T-helper 2 cell treated with Interferon-gamma antibody and Interleukin-4, amounts not matched to agents 5 μg/mL and 100 μg/mL, for 36 hours (primary cell): ENCODE results near the gene CA11.
"Not testable (repeated sequence)": the region's sequence is repeated elsewhere in the genome, so short reads cannot be mapped to it uniquely, and the experiment has no call there.

Experiments used
- DNase-seq: peaks from one replicate; pipeline ENCODE4 v3.0.0; 2021; ENCODE audit warnings: low spot score
- H3K27ac Mint-ChIP-seq: one replicate; pipeline ENCODE4 v1.8.0; 2021; ENCODE audit warnings: mild to moderate bottlenecking, mixed read lengths
- H3K27me3 Mint-ChIP-seq: one replicate; pipeline ENCODE4 v1.8.0; 2021; ENCODE audit warnings: low read depth, mixed read lengths
- H3K36me3 Mint-ChIP-seq: one replicate; pipeline ENCODE4 v1.8.0; 2021; ENCODE audit warnings: low read depth, mixed read lengths
- H3K4me1 Mint-ChIP-seq: one replicate; pipeline ENCODE4 v1.8.0; 2021; ENCODE audit warnings: low read depth, mixed read lengths
- H3K4me3 Mint-ChIP-seq: one replicate; pipeline ENCODE4 v1.8.0; 2022; ENCODE audit warnings: mild to moderate bottlenecking, moderate library complexity, mixed read lengths
- H3K9me3 Mint-ChIP-seq: one replicate; pipeline ENCODE4 v1.8.0; 2021; ENCODE audit warnings: mixed read lengths

CA11 gene

GRCh38 chr19:48646001-48646721 is at the start of gene CA11:
CA11 (minus strand) TSS chr19:48646187; CDS start chr19:48645632, 555 bp downstream.
- no peaks in the 10 kb centered on the region for H3K9me3 Mint-ChIP-seq
- peaks cover 3% of the 10 kb centered on the region for H3K27me3 Mint-ChIP-seq
- peak; percentile 85 for DNase-seq
- H3K36me3 Mint-ChIP-seq = no peaks in the 10 kb centered on the region
- peak within 1 kb of the TSS; percentile 84 for H3K27ac Mint-ChIP-seq
- H3K4me1 Mint-ChIP-seq = peaks cover 35% of the 10 kb centered on the region
- peak within 1 kb of the TSS; percentile 80 for H3K4me3 Mint-ChIP-seq

- H3K36me3 Mint-ChIP-seq, H3K27ac Mint-ChIP-seq, H3K4me1 Mint-ChIP-seq, H3K9me3 Mint-ChIP-seq, DNase-seq, H3K4me3 Mint-ChIP-seq: not testable (repeated sequence)
- H3K27me3 Mint-ChIP-seq = peaks cover 15% of the 10 kb centered on the region
Measured at GRCh38 chr19:48693629-48694028, 47.6 kb upstream of the CA11 start.

- no peak for DNase-seq
- H3K4me1 Mint-ChIP-seq = no peaks in the 10 kb centered on the region
- H3K4me3 Mint-ChIP-seq = no peak overlapping the region
Measured at GRCh38 chr19:48689449-48689848, 43.5 kb upstream of the CA11 start.

GRCh38 chr19:48687776-48688175 is 41.8 kb upstream of the CA11 start:
- H3K27ac Mint-ChIP-seq = no peak overlapping the region
- H3K4me1 Mint-ChIP-seq = no peaks in the 10 kb centered on the region
- no peak overlapping the region for H3K4me3 Mint-ChIP-seq
- DNase-seq = no peak
- no peaks in the 10 kb centered on the region for H3K36me3 Mint-ChIP-seq
- H3K27me3 Mint-ChIP-seq = no peaks in the 10 kb centered on the region
- H3K9me3 Mint-ChIP-seq = no peaks in the 10 kb centered on the region

More at GRCh38 chr19:48689449-48689848, 43.5 kb upstream of the CA11 start:
- H3K9me3 Mint-ChIP-seq = no peaks in the 10 kb centered on the region
- no peaks in the 10 kb centered on the region for H3K36me3 Mint-ChIP-seq
- no peaks in the 10 kb centered on the region for H3K27me3 Mint-ChIP-seq
- no peak overlapping the region for H3K27ac Mint-ChIP-seq

GRCh38 chr19:48686637-48687036 is 40.6 kb upstream of the CA11 start:
- H3K9me3 Mint-ChIP-seq, H3K4me3 Mint-ChIP-seq, H3K36me3 Mint-ChIP-seq, H3K4me1 Mint-ChIP-seq, DNase-seq, H3K27ac Mint-ChIP-seq, H3K27me3 Mint-ChIP-seq: not testable (repeated sequence)

- Mint-ChIP-seq H3K27me3 (no peaks in the 10 kb centered on the region), H3K9me3 (no peaks in the 10 kb centered on the region), H3K27ac (no peak overlapping the region), H3K4me3 (no peak overlapping the region), H3K4me1 (no peaks in the 10 kb centered on the region), H3K36me3 (no peaks in the 10 kb centered on the region)
- DNase-seq = no peak
Measured at GRCh38 chr19:48686088-48686487, 40.1 kb upstream of the CA11 start.

GRCh38 chr19:48685583-48685982 is 39.6 kb upstream of the CA11 start:
- no peak for DNase-seq
- Mint-ChIP-seq H3K4me1 (no peaks in the 10 kb centered on the region), H3K27ac (no peak overlapping the region), H3K27me3 (no peaks in the 10 kb centered on the region), H3K4me3 (no peak overlapping the region), H3K36me3 (no peaks in the 10 kb centered on the region), H3K9me3 (no peaks in the 10 kb centered on the region)

GRCh38 chr19:48683349-48683748 is 37.4 kb upstream of the CA11 start:
- Mint-ChIP-seq H3K4me3 (no peak overlapping the region), H3K27me3 (no peaks in the 10 kb centered on the region), H3K27ac (no peak overlapping the region), H3K36me3 (no peaks in the 10 kb centered on the region), H3K4me1 (no peaks in the 10 kb centered on the region), H3K9me3 (no peaks in the 10 kb centered on the region)
- DNase-seq = no peak

- Mint-ChIP-seq H3K27ac (no peak overlapping the region), H3K4me1 (no peaks in the 10 kb centered on the region), H3K9me3 (no peaks in the 10 kb centered on the region), H3K27me3 (no peaks in the 10 kb centered on the region), H3K36me3 (no peaks in the 10 kb centered on the region), H3K4me3 (no peak overlapping the region)
- no peak for DNase-seq
Measured at GRCh38 chr19:48681127-48681470, 35.1 kb upstream of the CA11 start.

- Mint-ChIP-seq H3K4me3 (no peak overlapping the region), H3K4me1 (no peaks in the 10 kb centered on the region), H3K27me3 (no peaks in the 10 kb centered on the region), H3K36me3 (no peaks in the 10 kb centered on the region), H3K9me3 (no peaks in the 10 kb centered on the region), H3K27ac (no peak overlapping the region)
- DNase-seq = no peak
Measured at GRCh38 chr19:48680436-48681126, 34.6 kb upstream of the CA11 start.

GRCh38 chr19:48680006-48680405 is 34.0 kb upstream of the CA11 start:
- H3K4me1 Mint-ChIP-seq, H3K9me3 Mint-ChIP-seq, H3K27me3 Mint-ChIP-seq, H3K36me3 Mint-ChIP-seq, DNase-seq, H3K4me3 Mint-ChIP-seq, H3K27ac Mint-ChIP-seq: not testable (repeated sequence)

- Mint-ChIP-seq H3K4me3 (no peak overlapping the region), H3K27ac (no peak overlapping the region), H3K4me1 (peaks cover 1% of the 10 kb centered on the region), H3K36me3 (no peaks in the 10 kb centered on the region), H3K27me3 (no peaks in the 10 kb centered on the region), H3K9me3 (no peaks in the 10 kb centered on the region)
- DNase-seq = no peak
Measured at GRCh38 chr19:48678201-48678600, 32.2 kb upstream of the CA11 start.

GRCh38 chr19:48676887-48677286 is 30.9 kb upstream of the CA11 start:
- no peak overlapping the region for H3K4me3 Mint-ChIP-seq
- no peak for DNase-seq
- peaks cover 1% of the 10 kb centered on the region for H3K4me1 Mint-ChIP-seq
- no peaks in the 10 kb centered on the region for H3K9me3 Mint-ChIP-seq
- H3K27me3 Mint-ChIP-seq = no peaks in the 10 kb centered on the region
- H3K36me3 Mint-ChIP-seq = no peaks in the 10 kb centered on the region
- no peak overlapping the region for H3K27ac Mint-ChIP-seq

- Mint-ChIP-seq H3K36me3 (no peaks in the 10 kb centered on the region), H3K4me3 (no peak overlapping the region), H3K9me3 (no peaks in the 10 kb centered on the region), H3K27me3 (no peaks in the 10 kb centered on the region), H3K4me1 (peaks cover 1% of the 10 kb centered on the region), H3K27ac (no peak overlapping the region)
- DNase-seq = no peak
Measured at GRCh38 chr19:48676487-48676886, 30.5 kb upstream of the CA11 start.
